ENCODE data around the gene DNM2.

GRCh38 chr19:10681658-10682057, 36.2 kb upstream of the DNM2 start:
- no peak for TF ChIP-seq PBX3 (IDR thresholded peaks at IDR 0.05)
- TF ChIP-seq REST (IDR thresholded peaks at IDR 0.05), result no peak
- no peak for TF ChIP-seq USF2 (IDR thresholded peaks at IDR 0.05)
- TF ChIP-seq CTCF (IDR thresholded peaks at IDR 0.05), result no peak
- no peak for TF ChIP-seq MAX (IDR thresholded peaks at IDR 0.05)
- TF ChIP-seq POLR2A (IDR thresholded peaks at IDR 0.05; ENCODE audit: low read length), result no peak
- no peak for TF ChIP-seq MYC (IDR thresholded peaks at IDR 0.05; ENCODE audit: borderline replicate concordance, low read length)
- TF ChIP-seq HMGXB4 (CRISPR knock-in tag; IDR thresholded peaks at IDR 0.05; ENCODE audit: borderline replicate concordance), result no peak
